ENCODE results near the gene CAMSAP1.

The CAMSAP1 gene

DNA sequence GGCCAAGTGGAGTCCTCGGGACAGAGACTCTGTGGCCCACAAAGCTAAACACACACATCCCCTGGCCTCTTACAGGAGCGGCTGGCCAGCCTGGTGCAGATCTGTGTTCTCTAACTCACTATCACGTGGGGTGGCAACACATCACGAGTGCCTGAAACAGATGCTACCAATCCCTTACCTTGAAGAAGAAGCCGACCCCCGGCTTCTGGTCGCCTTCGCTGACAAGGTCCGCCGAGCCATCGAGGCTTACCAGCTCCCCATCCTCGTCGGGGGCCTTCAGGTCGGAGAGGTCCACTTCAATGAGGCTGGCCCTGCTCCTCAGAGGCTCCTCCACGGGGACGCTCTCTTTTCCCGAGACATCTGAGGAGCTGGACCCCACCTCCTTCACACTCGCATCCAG lies 86.7 kb downstream of the CAMSAP1 start (continued):
- no peak for TF ChIP-seq ZNF629 (tag by site-specific recombination; IDR thresholded peaks at IDR 0.05)
- TF ChIP-seq ZNF202 (tag by site-specific recombination; IDR thresholded peaks at IDR 0.05; ENCODE audit: borderline replicate concordance), result no peak
- TF ChIP-seq ZNF404 (tag by site-specific recombination; IDR thresholded peaks at IDR 0.05), result no peak
- TF ChIP-seq, protein P1, sequence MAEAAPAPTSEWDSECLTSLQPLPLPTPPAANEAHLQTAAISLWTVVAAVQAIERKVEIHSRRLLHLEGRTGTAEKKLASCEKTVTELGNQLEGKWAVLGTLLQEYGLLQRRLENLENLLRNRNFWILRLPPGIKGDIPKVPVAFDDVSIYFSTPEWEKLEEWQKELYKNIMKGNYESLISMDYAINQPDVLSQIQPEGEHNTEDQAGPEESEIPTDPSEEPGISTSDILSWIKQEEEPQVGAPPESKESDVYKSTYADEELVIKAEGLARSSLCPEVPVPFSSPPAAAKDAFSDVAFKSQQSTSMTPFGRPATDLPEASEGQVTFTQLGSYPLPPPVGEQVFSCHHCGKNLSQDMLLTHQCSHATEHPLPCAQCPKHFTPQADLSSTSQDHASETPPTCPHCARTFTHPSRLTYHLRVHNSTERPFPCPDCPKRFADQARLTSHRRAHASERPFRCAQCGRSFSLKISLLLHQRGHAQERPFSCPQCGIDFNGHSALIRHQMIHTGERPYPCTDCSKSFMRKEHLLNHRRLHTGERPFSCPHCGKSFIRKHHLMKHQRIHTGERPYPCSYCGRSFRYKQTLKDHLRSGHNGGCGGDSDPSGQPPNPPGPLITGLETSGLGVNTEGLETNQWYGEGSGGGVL (tag by site-specific recombination; IDR thresholded peaks at IDR 0.05), result no peak
- TF ChIP-seq ZBTB8A (tag by site-specific recombination; IDR thresholded peaks at IDR 0.05), result no peak
- no peak for TF ChIP-seq GLIS2 (tag by site-specific recombination; IDR thresholded peaks at IDR 0.05)
- TF ChIP-seq FEZF1 (tag by site-specific recombination; IDR thresholded peaks at IDR 0.05), result no peak
- TF ChIP-seq ZNF654 (tag by site-specific recombination; IDR thresholded peaks at IDR 0.05; ENCODE audit: low read depth), result no peak
- TF ChIP-seq ZNF623 (tag by site-specific recombination; IDR thresholded peaks at IDR 0.05), result no peak

DNA sequence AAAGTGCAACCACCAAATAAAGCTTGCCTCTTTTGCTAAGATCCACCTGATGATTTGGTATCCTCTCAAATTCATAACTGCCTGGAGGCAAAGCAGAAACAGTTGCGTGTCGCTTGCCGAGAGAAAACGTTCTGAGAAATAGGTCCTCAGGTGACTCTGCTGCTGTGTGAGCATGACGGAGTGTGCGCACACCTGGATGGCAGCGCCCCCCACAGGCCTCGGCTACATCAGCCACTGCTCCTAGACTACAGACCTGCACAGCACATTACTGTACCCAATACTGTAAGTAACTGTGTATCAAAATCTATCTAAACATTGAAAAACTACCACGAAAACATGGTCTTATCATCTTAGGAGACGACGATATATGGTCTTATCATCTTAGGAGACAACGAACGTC lies 87.4 kb downstream of the CAMSAP1 start:
- POLR2A ChIA-PET, result no interaction called here
- Histone ChIP-seq H3K4me3 (ENCODE audit: low read depth, low read length) (no peak overlapping the region), H3K36me3 (ENCODE audit: control insufficient read depth in 2 of 2, insufficient read depth in 1 of 2, low read length in 2 of 2) (peaks cover 4 to 92% of the 10 kb centered on the region in 2 experiments; a peak in 2 of 3 replicates), H3K9me3 (ENCODE audit: control insufficient read depth, insufficient read depth, low read depth, low read length) (no peaks in the 10 kb centered on the region), H3K27ac (ENCODE audit: extremely low read depth, low read depth, low read length) (no peak overlapping the region), H3K4me1 (ENCODE audit: control insufficient read depth, insufficient read depth, low read length) (no peaks in the 10 kb centered on the region)
- CTCF ChIA-PET, result no interaction called here
- TF ChIP-seq, protein P2, sequence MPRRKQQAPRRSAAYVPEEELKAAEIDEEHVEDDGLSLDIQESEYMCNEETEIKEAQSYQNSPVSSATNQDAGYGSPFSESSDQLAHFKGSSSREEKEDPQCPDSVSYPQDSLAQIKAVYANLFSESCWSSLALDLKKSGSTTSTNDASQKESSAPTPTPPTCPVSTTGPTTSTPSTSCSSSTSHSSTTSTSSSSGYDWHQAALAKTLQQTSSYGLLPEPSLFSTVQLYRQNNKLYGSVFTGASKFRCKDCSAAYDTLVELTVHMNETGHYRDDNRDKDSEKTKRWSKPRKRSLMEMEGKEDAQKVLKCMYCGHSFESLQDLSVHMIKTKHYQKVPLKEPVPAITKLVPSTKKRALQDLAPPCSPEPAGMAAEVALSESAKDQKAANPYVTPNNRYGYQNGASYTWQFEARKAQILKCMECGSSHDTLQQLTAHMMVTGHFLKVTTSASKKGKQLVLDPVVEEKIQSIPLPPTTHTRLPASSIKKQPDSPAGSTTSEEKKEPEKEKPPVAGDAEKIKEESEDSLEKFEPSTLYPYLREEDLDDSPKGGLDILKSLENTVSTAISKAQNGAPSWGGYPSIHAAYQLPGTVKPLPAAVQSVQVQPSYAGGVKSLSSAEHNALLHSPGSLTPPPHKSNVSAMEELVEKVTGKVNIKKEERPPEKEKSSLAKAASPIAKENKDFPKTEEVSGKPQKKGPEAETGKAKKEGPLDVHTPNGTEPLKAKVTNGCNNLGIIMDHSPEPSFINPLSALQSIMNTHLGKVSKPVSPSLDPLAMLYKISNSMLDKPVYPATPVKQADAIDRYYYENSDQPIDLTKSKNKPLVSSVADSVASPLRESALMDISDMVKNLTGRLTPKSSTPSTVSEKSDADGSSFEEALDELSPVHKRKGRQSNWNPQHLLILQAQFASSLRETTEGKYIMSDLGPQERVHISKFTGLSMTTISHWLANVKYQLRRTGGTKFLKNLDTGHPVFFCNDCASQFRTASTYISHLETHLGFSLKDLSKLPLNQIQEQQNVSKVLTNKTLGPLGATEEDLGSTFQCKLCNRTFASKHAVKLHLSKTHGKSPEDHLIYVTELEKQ (tag by site-specific recombination; IDR thresholded peaks at IDR 0.05; ENCODE audit: borderline replicate concordance), result no peak
- TF ChIP-seq ZNF2 (tag by site-specific recombination; IDR thresholded peaks at IDR 0.05), result peak; percentile 82
- TF ChIP-seq, protein P3, sequence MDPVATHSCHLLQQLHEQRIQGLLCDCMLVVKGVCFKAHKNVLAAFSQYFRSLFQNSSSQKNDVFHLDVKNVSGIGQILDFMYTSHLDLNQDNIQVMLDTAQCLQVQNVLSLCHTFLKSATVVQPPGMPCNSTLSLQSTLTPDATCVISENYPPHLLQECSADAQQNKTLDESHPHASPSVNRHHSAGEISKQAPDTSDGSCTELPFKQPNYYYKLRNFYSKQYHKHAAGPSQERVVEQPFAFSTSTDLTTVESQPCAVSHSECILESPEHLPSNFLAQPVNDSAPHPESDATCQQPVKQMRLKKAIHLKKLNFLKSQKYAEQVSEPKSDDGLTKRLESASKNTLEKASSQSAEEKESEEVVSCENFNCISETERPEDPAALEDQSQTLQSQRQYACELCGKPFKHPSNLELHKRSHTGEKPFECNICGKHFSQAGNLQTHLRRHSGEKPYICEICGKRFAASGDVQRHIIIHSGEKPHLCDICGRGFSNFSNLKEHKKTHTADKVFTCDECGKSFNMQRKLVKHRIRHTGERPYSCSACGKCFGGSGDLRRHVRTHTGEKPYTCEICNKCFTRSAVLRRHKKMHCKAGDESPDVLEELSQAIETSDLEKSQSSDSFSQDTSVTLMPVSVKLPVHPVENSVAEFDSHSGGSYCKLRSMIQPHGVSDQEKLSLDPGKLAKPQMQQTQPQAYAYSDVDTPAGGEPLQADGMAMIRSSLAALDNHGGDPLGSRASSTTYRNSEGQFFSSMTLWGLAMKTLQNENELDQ (tag by site-specific recombination; IDR thresholded peaks at IDR 0.05; ENCODE audit: low read depth), result no peak
- no peak for TF ChIP-seq ZNF514 (tag by site-specific recombination; IDR thresholded peaks at IDR 0.05)

DNA sequence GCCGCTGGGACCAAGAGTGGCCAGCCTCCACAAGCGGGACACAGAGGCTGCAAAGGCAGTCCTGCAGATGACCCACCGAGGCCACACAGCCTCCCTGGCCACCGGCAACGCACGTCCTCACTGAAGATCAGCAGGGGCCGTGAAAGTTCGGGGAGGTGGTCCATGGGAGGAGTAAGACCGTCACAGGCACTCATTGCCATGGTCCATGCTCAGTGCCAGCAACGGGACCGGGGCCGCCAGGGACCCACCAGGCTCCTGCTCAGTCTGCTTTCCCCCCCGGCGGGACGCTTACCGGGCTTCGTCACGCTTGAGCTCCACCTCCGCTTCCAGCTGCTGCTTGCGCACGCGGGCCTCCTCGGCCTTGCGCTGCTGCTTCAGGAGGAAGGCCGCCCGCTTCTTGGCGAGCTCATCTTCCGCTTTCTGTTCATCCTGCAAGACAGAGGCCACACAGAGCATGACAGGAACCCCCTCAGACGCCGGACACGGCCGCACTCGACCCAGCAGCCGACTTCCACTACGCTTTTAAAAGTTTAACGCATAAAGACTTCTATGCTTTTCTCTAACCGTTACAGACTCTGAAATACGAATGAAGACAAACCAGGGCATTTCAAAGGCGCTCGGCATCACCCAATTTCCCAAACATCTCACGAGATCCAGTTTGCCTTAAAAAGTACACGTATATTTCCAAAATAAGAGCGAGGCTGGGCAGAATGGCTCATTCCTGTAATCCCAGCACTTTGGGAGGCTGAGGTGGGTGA lies 88.4 kb downstream of the CAMSAP1 start:
- ChIA-PET CTCF (interaction anchor here (0.6 to 0.7 kb wide), 2 partner anchors 78 to 980 kb away, joined by 3 read pairs; no protein-coding TSS in a partner anchor), POLR2A (no interaction called here)
- no peak overlapping the region for H3K4me3 ChIP-seq (ENCODE audit: low read depth, low read length)
- H3K4me1 ChIP-seq (ENCODE audit: control insufficient read depth, insufficient read depth, low read length), result no peaks in the 10 kb centered on the region
- H3K27ac ChIP-seq (ENCODE audit: extremely low read depth, low read depth, low read length), result no peak overlapping the region
- peaks cover 4 to 96% of the 10 kb centered on the region in 2 experiments; a peak in 2 of 3 replicates for H3K36me3 ChIP-seq (ENCODE audit: control insufficient read depth in 2 of 2, insufficient read depth in 1 of 2, low read length in 2 of 2)
- H3K9me3 ChIP-seq (ENCODE audit: control insufficient read depth, insufficient read depth, low read depth, low read length), result no peaks in the 10 kb centered on the region
- TF ChIP-seq BCL11B (tag by site-specific recombination; IDR thresholded peaks at IDR 0.05; ENCODE audit: low read depth) (no peak), ZIC2 (tag by site-specific recombination; IDR thresholded peaks at IDR 0.05) (no peak), KLF1 (tag by site-specific recombination; IDR thresholded peaks at IDR 0.05) (no peak), ZNF561 (tag by site-specific recombination; IDR thresholded peaks at IDR 0.05; ENCODE audit: borderline replicate concordance) (no peak), WT1 (tag by site-specific recombination; IDR thresholded peaks at IDR 0.05) (no peak), ZNF654 (tag by site-specific recombination; IDR thresholded peaks at IDR 0.05; ENCODE audit: low read depth) (no peak), ZNF76 (tag by site-specific recombination; IDR thresholded peaks at IDR 0.05; ENCODE audit: borderline replicate concordance, low read depth) (no peak), ZBTB48 (tag by site-specific recombination; IDR thresholded peaks at IDR 0.05) (no peak), IKZF3 (tag by site-specific recombination; IDR thresholded peaks at IDR 0.05) (no peak), GLI4 (tag by site-specific recombination; IDR thresholded peaks at IDR 0.05) (no peak), BCL11A (tag by site-specific recombination; IDR thresholded peaks at IDR 0.05; ENCODE audit: low read depth) (no peak)
- TF ChIP-seq, protein P4, sequence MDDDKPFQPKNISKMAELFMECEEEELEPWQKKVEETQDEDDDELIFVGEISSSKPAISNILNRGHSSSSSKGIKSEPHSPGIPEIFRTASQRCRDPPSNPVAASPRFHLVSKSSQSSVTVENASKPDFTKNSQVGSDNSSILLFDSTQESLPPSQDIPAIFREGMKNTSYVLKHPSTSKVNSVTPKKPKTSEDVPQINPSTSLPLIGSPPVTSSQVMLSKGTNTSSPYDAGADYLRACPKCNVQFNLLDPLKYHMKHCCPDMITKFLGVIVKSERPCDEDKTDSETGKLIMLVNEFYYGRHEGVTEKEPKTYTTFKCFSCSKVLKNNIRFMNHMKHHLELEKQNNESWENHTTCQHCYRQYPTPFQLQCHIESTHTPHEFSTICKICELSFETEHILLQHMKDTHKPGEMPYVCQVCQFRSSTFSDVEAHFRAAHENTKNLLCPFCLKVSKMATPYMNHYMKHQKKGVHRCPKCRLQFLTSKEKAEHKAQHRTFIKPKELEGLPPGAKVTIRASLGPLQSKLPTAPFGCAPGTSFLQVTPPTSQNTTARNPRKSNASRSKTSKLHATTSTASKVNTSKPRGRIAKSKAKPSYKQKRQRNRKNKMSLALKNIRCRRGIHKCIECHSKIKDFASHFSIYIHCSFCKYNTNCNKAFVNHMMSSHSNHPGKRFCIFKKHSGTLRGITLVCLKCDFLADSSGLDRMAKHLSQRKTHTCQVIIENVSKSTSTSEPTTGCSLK (tag by site-specific recombination; IDR thresholded peaks at IDR 0.05), result no peak
